Mesothelial cell of epicardium (in vitro differentiated cells): ENCODE results near the gene ZFAND3. TPM values are rescaled to one million over a fixed set of nuclear protein-coding genes. Genes with fewer than 3 reads are reported as not detected.
A peak's percentile ranks its signal among the peaks of the same experiment; 100 is the strongest.

Experiments used
- DNase-seq, 2 experiments: peaks; one replicate each; pipeline ENCODE4 v3.0.0; 2021; ENCODE audit warnings: low spot score in 2 of 2; ENCODE audit not compliant: unreplicated experiment in 2 of 2
- H3K27ac Mint-ChIP-seq: 2 replicates; pipeline ENCODE4 v1.8.0; 2021; ENCODE audit warnings: mixed read lengths
- H3K27me3 Mint-ChIP-seq: 2 replicates; pipeline ENCODE4 v1.8.0; 2021; ENCODE audit warnings: low read depth, mixed read lengths
- H3K36me3 Mint-ChIP-seq: 2 replicates; pipeline ENCODE4 v1.8.0; 2021; ENCODE audit warnings: mixed read lengths
- H3K4me1 Mint-ChIP-seq: 2 replicates; pipeline ENCODE4 v1.8.0; 2021; ENCODE audit warnings: mixed read lengths
- H3K4me3 Mint-ChIP-seq: 2 replicates; pipeline ENCODE4 v1.8.0; 2021; ENCODE audit warnings: mild to moderate bottlenecking, moderate library complexity, mixed read lengths
- H3K9me3 Mint-ChIP-seq: 2 replicates; pipeline ENCODE4 v1.8.0; 2021; ENCODE audit warnings: mixed read lengths
- CTCF ChIP-seq: fragments of 200-600 bp; sonication (generic); IDR thresholded peaks from one replicate; pipeline ENCODE4 v1.5.0; 2021; ENCODE audit warnings: antibody characterized with exemption; ENCODE audit not compliant: unreplicated experiment
- total RNA-seq: library from RNA; stranded (reverse); gene quantifications from 3 replicates; pipeline ENCODE4 v1.2.1, GENCODE V29; 2021

Gene ZFAND3
- total RNA-seq, 1 donor from 2014 or later: 81.2 TPM

DNA sequence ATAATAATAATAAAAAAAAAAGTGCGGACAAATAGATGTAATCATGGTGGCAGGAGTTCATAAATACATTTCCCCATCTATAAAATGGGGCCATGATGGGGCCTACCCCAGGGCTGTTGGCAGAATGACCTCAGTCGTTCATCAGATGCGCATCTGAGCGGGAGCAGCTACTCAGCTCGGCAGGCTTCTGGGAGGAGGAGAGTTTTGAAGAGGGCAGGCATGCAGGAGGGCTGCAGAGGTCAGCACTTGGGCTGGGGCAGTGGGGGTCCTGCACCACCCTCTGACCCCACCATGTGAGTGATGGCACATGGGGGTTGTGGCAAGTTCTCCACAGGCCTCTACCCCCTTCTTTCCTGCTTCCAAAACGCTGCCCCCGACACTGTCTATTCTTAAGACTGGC, 373.5 kb downstream of the ZFAND3 start:
- no peaks in the 10 kb centered on the region for H3K4me1 Mint-ChIP-seq

GRCh38 chr6:38193481-38194281, 374.2 kb downstream of the ZFAND3 start:
- Mint-ChIP-seq H3K4me3 (no peak overlapping the region), H3K9me3 (no peaks in the 10 kb centered on the region), H3K4me1 (no peaks in the 10 kb centered on the region), H3K36me3 (no peaks in the 10 kb centered on the region), H3K27ac (no peak overlapping the region), H3K27me3 (no peaks in the 10 kb centered on the region)
- no peak for DNase-seq
- no peak for TF ChIP-seq CTCF

More for the DNA sequence above, 373.5 kb downstream of the ZFAND3 start:
- Mint-ChIP-seq H3K27ac (no peak overlapping the region), H3K36me3 (no peaks in the 10 kb centered on the region), H3K4me3 (no peak overlapping the region), H3K9me3 (no peaks in the 10 kb centered on the region), H3K27me3 (no peaks in the 10 kb centered on the region)
- DNase-seq: no peak
- no peak for TF ChIP-seq CTCF

DNA sequence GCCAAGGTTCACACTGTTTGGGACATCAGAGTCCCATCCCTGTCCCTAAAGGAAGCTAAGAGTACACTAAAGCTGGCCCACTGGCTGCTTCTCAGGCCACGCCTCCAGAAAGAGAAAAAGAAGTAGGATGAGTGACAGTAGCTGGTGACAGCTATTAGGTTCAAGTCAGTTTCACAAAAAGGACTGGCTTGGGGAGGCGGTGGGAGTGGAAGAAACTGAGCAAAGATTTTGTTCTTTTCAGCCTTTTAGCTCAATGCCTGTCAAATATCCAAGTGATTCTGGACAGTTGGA, 374.7 kb downstream of the ZFAND3 start:
- H3K4me1 Mint-ChIP-seq: no peaks in the 10 kb centered on the region
- no peaks in the 10 kb centered on the region for H3K27me3 Mint-ChIP-seq
- no peak overlapping the region for H3K27ac Mint-ChIP-seq
- TF ChIP-seq CTCF: no peak
- no peak for DNase-seq
- no peak overlapping the region for H3K4me3 Mint-ChIP-seq
- H3K36me3 Mint-ChIP-seq: no peaks in the 10 kb centered on the region
- no peaks in the 10 kb centered on the region for H3K9me3 Mint-ChIP-seq

- Mint-ChIP-seq H3K9me3 (no peaks in the 10 kb centered on the region), H3K4me3 (no peak overlapping the region), H3K27me3 (no peaks in the 10 kb centered on the region), H3K36me3 (no peaks in the 10 kb centered on the region), H3K4me1 (no peaks in the 10 kb centered on the region), H3K27ac (no peak overlapping the region)
- peak in 1 of 2 experiments; percentile 22 for DNase-seq
- no peak for TF ChIP-seq CTCF
These were observed 375.1 kb downstream of the ZFAND3 start for GRCh38 chr6:38194589-38194988.

DNA sequence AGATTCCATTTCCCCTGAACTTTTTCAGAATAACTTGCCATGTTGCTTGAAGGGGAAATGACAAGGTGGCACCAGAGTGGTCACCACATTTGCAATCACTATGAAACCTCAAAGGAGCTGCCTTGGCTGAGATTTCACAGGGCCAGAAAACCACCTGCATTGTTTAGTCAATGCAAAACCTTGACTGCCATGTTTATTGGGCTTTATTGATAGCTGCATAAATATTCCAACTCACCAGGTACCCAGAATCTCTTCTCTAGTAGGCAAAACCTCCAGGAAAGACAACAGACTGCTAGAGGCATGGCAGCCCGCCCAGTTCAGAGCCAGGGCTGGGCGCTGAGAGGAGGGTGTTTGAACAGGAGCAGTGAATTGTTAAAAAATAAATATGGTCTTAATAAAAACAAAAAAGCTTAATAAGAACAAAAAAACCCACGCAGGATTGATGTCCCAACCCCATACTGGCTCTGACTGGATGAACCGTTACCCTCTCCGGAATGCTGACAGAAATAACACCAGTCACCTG, 375.6 kb downstream of the ZFAND3 start:
- H3K27ac Mint-ChIP-seq: no peak overlapping the region
- no peak overlapping the region for H3K4me3 Mint-ChIP-seq
- no peak for TF ChIP-seq CTCF
- no peak for DNase-seq
- H3K9me3 Mint-ChIP-seq: peaks cover under 1% of the 10 kb centered on the region
- no peaks in the 10 kb centered on the region for H3K27me3 Mint-ChIP-seq
- H3K36me3 Mint-ChIP-seq: no peaks in the 10 kb centered on the region
- H3K4me1 Mint-ChIP-seq: no peaks in the 10 kb centered on the region
